Mesenchymal stem cell (in vitro differentiated cells and primary cell): ENCODE data around the gene BMAL1.

ENCODE experiments used
- DNase-seq: peaks from one replicate; pipeline ENCODE4 v3.0.0-alpha.2; 2013
- H2AFZ ChIP-seq: one replicate; pipeline ENCODE4 v1.6.1; 2013; ENCODE audit warnings: low read depth, mild to moderate bottlenecking, control low read depth, inconsistent platforms, low read length, moderate library complexity
- H2AK5ac ChIP-seq: 2 replicates; pipeline ENCODE4 v1.6.1; 2013; ENCODE audit warnings: low read length, moderate library complexity, mild to moderate bottlenecking, inconsistent platforms; ENCODE audit not compliant: severe bottlenecking
- H2BK120ac ChIP-seq: one replicate; pipeline ENCODE4 v1.6.1; 2013; ENCODE audit warnings: low read depth, mild to moderate bottlenecking, inconsistent platforms, low read length, moderate library complexity
- H2BK12ac ChIP-seq, 2 experiments: one replicate each; pipeline ENCODE4 v1.6.1; 2013; ENCODE audit warnings: inconsistent platforms in 2 of 2, low read length in 2 of 2, mild to moderate bottlenecking in 2 of 2, moderate library complexity in 2 of 2, control low read depth in 1 of 2
- H2BK15ac ChIP-seq: one replicate; pipeline ENCODE4 v1.6.1; 2013; ENCODE audit warnings: mild to moderate bottlenecking, low read depth, inconsistent platforms; ENCODE audit not compliant: poor library complexity, severe bottlenecking
- H2BK5ac ChIP-seq: 2 replicates; pipeline ENCODE4 v1.6.1; 2013; ENCODE audit warnings: low read depth, mild to moderate bottlenecking, low read length, control low read depth, inconsistent platforms; ENCODE audit not compliant: poor library complexity, severe bottlenecking
- H3K14ac ChIP-seq, 2 experiments: one replicate each; pipeline ENCODE4 v1.6.1; 2013; ENCODE audit warnings: inconsistent platforms in 2 of 2, low read length in 2 of 2, control low read depth in 1 of 2, mild to moderate bottlenecking in 1 of 2, moderate library complexity in 1 of 2
- H3K18ac ChIP-seq, 2 experiments: one replicate each; pipeline ENCODE4 v1.6.1; 2013; ENCODE audit warnings: inconsistent platforms in 2 of 2, low read length in 2 of 2, control low read depth in 1 of 2, low read depth in 1 of 2, mild to moderate bottlenecking in 1 of 2
- H3K23ac ChIP-seq, 2 experiments: one replicate each; pipeline ENCODE4 v1.6.1; 2013; ENCODE audit warnings: inconsistent platforms in 2 of 2, low read length in 2 of 2, mild to moderate bottlenecking in 2 of 2, moderate library complexity in 2 of 2, control low read depth in 1 of 2
- H3K27ac ChIP-seq: 2 replicates; pipeline ENCODE4 v1.5.1; 2013; ENCODE audit warnings: mild to moderate bottlenecking, moderate library complexity, low read length, control low read depth, inconsistent platforms; ENCODE audit not compliant: poor library complexity, severe bottlenecking
- H3K27me3 ChIP-seq, 2 experiments: 2 replicates each; pipeline versions ENCODE4 v1.6.1 to v1.7.0; 2013; ENCODE audit warnings: low read length in 2 of 2, mild to moderate bottlenecking in 2 of 2, moderate library complexity in 2 of 2, control low read depth in 1 of 2, inconsistent platforms in 1 of 2; ENCODE audit not compliant: control insufficient read depth in 1 of 2, insufficient read depth in 1 of 2
- H3K36me3 ChIP-seq, 2 experiments: 2 replicates each; pipeline versions ENCODE4 v1.6.1 to v1.7.0; 2013; ENCODE audit warnings: low read length in 2 of 2, control low read depth in 1 of 2, inconsistent platforms in 1 of 2, low read depth in 1 of 2, mild to moderate bottlenecking in 1 of 2; ENCODE audit not compliant: insufficient read depth in 2 of 2, control insufficient read depth in 1 of 2
- H3K4ac ChIP-seq, 2 experiments: one replicate each; pipeline ENCODE4 v1.6.1; 2013; ENCODE audit warnings: inconsistent platforms in 2 of 2, low read length in 2 of 2, mild to moderate bottlenecking in 2 of 2, moderate library complexity in 2 of 2, control low read depth in 1 of 2, low read depth in 1 of 2
- H3K4me1 ChIP-seq: 2 replicates; pipeline ENCODE4 v1.6.1; 2013; ENCODE audit warnings: low read depth, low read length, control low read depth; ENCODE audit not compliant: control insufficient read depth, insufficient read depth
- H3K4me2 ChIP-seq: 2 replicates; pipeline ENCODE4 v1.6.1; 2013; ENCODE audit warnings: low read length, mild to moderate bottlenecking, inconsistent platforms; ENCODE audit not compliant: poor library complexity, severe bottlenecking
- H3K4me3 ChIP-seq, 2 experiments: 2 replicates each; pipeline versions ENCODE4 v1.5.1 to v1.7.0; 2013; ENCODE audit warnings: low read length in 2 of 2, mild to moderate bottlenecking in 2 of 2, control low read depth in 1 of 2, low read depth in 1 of 2; ENCODE audit not compliant: insufficient read depth in 1 of 2
- H3K79me1 ChIP-seq: replicated peaks from 2 replicates; pipeline ENCODE4 v1.6.1; 2013; ENCODE audit warnings: mild to moderate bottlenecking, control low read depth, low read length, inconsistent platforms; ENCODE audit not compliant: poor library complexity, severe bottlenecking
- H3K9ac ChIP-seq: 2 replicates; pipeline ENCODE4 v1.7.0; 2013; ENCODE audit warnings: mild to moderate bottlenecking, low read length, moderate library complexity
- H3K9me3 ChIP-seq: 2 replicates; pipeline ENCODE4 v1.7.0; 2013; ENCODE audit warnings: mild to moderate bottlenecking, low read length; ENCODE audit not compliant: control insufficient read depth
- H4K8ac ChIP-seq: one replicate; pipeline ENCODE4 v1.6.1; 2013; ENCODE audit warnings: inconsistent platforms, mild to moderate bottlenecking, low read length, moderate library complexity
- H4K91ac ChIP-seq: one replicate; pipeline ENCODE4 v1.6.1; 2013; ENCODE audit warnings: mild to moderate bottlenecking, low read length, inconsistent platforms
- WGBS: methylation state at CpG from one replicate; pipeline ENCODE4 v1.1.7; 2013; ENCODE audit warnings: mixed read lengths; 5-methylcytosine and 5-hydroxymethylcytosine counted together

BMAL1 gene

DNA sequence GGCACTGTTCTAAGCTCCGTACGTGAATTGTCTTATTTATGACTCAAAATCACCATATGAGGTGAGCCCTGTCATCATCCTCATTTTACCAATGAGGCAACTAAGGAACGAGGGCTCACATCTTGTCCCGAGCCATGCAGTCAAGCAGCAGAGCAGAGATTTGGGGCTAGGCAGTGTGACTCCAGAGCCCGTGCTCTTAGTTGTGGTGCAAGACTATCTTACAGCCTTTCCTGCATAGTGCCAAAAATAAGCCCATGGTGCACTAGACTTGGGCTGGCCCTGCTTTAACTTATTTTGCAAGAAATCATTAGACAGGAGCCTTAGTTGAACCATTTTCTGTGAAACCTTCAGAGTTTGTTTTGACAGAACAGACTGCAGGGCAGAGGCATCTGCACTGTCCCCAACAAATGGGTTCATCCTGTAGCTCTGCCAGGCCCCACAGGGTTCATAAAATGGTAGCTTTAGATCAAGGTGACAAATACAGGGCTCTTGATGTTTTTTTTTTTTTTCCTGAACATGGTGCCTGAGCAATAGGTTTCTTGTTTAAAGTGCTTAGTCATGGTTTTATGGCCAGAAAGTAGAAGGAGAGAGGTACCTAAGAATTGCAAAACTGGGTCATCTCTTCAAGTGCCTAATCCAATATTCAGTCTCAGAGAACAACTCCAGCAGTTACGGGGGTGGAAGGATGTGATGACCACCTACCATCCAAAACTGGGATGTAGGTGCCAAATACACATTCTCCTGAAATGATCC is 56.6 kb downstream of the BMAL1 start:
- no peak overlapping the region for H3K4me2 ChIP-seq
- DNase-seq = no peak

DNA sequence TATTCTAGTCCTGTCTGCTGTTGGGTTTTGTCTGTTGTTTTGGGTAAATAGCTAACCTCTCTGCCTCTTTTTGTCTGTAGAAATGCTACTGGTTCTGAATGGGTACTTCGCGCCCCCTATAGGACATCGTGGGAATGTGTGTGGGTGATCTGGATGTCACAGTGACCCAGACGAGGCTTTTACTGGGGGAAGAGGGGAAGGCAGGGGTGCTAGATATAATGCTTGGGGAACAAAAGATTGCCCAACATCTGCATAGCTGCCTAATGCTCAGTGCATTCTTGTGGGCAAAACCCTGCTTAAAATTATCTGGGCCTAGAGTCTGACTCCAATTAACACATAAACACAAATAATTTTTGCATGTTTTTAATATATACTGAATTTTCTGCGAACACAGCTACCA is 57.7 kb downstream of the BMAL1 start:
- WGBS = 2% methylated on average over 4 of the region's 5 CpGs
- Histone ChIP-seq H2BK5ac (no peak overlapping the region), H3K9me3 (no peaks in the 10 kb centered on the region), H3K4me3 (no peak overlapping the region), H2AK5ac (no peak overlapping the region), H3K27ac (no peak overlapping the region), H3K14ac (no peak overlapping the region), H3K9ac (peak overlapping the region; percentile 10), H3K23ac (no peak overlapping the region), H2BK15ac (no peak overlapping the region), H3K36me3 (no peaks in the 10 kb centered on the region), H4K8ac (no peak overlapping the region), H4K91ac (no peak overlapping the region), H3K4me2 (no peak overlapping the region), H3K79me1 (peaks cover 22% of the 10 kb centered on the region), H3K27me3 (no peaks in the 10 kb centered on the region), H2AFZ (no peak overlapping the region), H3K18ac (no peak overlapping the region), H2BK12ac (no peak overlapping the region), H3K4me1 (peaks cover 27% of the 10 kb centered on the region), H2BK120ac (no peak overlapping the region), H3K4ac (no peak overlapping the region)
- peak; percentile 72 for DNase-seq

More for the DNA sequence above, 56.6 kb downstream of the BMAL1 start:
- no peak overlapping the region for H3K4me3 ChIP-seq
- no peak overlapping the region for H2BK120ac ChIP-seq
- H3K4ac ChIP-seq = no peak overlapping the region
- H2BK15ac ChIP-seq = no peak overlapping the region
- H3K27ac ChIP-seq = no peak overlapping the region
- H3K23ac ChIP-seq = no peak overlapping the region
- peak overlapping the region in 1 of 2 experiments; percentile 79 for H2BK12ac ChIP-seq
- WGBS = 80% methylated on average over 6 of the region's 6 CpGs
- no peak overlapping the region for H2BK5ac ChIP-seq
- H3K9me3 ChIP-seq = no peaks in the 10 kb centered on the region
- no peak overlapping the region for H3K9ac ChIP-seq
- H3K36me3 ChIP-seq = no peaks in the 10 kb centered on the region
- H2AFZ ChIP-seq = no peak overlapping the region
- no peak overlapping the region for H4K91ac ChIP-seq
- H2AK5ac ChIP-seq = no peak overlapping the region
- H3K27me3 ChIP-seq = no peaks in the 10 kb centered on the region
- no peak overlapping the region for H3K14ac ChIP-seq
- H3K18ac ChIP-seq = no peak overlapping the region
- H3K4me1 ChIP-seq = peaks cover 22% of the 10 kb centered on the region
- peaks cover 24% of the 10 kb centered on the region for H3K79me1 ChIP-seq
- H4K8ac ChIP-seq = no peak overlapping the region

DNA sequence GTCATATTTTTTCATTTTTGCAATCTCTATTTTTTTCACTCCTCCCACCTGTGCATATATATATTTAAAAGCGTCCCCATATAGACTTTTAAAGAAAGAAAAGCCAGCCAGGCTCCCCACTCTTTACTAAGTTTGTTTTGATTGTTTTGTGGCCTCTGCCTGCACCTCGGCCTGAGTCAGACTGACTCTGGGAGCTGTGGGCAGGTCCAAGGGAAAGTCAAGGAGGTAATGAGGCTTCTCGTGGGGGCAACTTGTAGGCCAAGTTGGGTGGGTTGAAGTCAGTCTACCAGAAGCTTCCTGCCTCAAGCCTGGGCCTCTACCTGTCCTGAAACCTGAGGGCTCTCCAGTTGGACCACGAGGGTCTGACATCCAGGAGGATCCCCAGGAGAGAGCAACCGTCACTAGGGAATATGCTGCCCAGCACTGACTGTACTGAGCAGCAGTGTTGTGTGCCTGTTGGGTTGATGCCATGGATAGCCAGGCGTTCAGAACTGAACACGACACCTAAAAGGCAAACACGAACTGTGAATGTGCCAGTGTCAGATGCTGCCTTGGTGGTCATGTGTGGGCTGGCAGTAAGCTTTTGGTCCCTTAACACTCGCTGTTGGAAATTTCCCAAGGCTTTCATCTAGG is 58.8 kb downstream of the BMAL1 start:
- H3K9me3 ChIP-seq = no peaks in the 10 kb centered on the region
- no peak overlapping the region for H3K4ac ChIP-seq
- peaks cover 0 to 5% of the 10 kb centered on the region in 2 experiments for H3K36me3 ChIP-seq
- H2AFZ ChIP-seq = no peak overlapping the region
- peak overlapping the region; percentile 0 for H2AK5ac ChIP-seq
- DNase-seq = no peak
- H3K27ac ChIP-seq = no peak overlapping the region
- H3K14ac ChIP-seq = peak overlapping the region in 1 of 2 experiments; percentile 61
- 86% methylated on average over 9 of the region's 9 CpGs for WGBS
- no peak overlapping the region for H3K4me2 ChIP-seq
- H3K23ac ChIP-seq = no peak overlapping the region
- H2BK15ac ChIP-seq = no peak overlapping the region
- H2BK12ac ChIP-seq = peak overlapping the region; percentile 34 to 79
- H3K27me3 ChIP-seq = no peaks in the 10 kb centered on the region
- no peak overlapping the region for H2BK120ac ChIP-seq
- peaks cover 27% of the 10 kb centered on the region for H3K4me1 ChIP-seq
- no peak overlapping the region for H3K9ac ChIP-seq
- H3K18ac ChIP-seq = peak overlapping the region in 1 of 2 experiments; percentile 7
- peak overlapping the region; percentile 4 for H4K8ac ChIP-seq
- H3K79me1 ChIP-seq = peaks cover 24% of the 10 kb centered on the region
- no peak overlapping the region for H2BK5ac ChIP-seq
- peak overlapping the region; percentile 19 for H4K91ac ChIP-seq
- H3K4me3 ChIP-seq = no peak overlapping the region

DNA sequence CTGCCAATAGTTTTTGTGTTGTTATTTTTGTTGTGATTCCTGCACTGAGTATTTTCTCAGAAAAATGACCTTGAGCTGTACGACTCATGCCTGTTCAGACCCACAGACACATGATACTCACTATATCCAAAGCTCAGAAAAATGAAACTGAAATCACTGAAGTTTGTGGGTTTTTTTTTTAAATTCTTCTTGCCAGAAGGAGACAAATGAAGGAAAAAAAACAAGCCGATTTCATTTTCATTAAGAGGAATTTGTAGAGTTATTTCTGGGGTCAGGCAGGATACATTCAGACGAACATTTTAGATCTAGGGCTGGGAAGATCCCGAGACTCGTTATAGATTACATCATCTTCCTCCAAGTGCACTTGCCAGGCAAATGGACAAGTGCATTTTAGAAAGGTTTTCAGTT is 60.4 kb downstream of the BMAL1 start:
- DNase-seq = peak; percentile 79
- H2BK12ac ChIP-seq = no peak overlapping the region
- no peak overlapping the region for H3K4ac ChIP-seq
- H3K9me3 ChIP-seq = no peaks in the 10 kb centered on the region
- peak overlapping the region; percentile 36 for H3K4me2 ChIP-seq
- H3K23ac ChIP-seq = no peak overlapping the region
- peak overlapping the region; percentile 53 for H3K27ac ChIP-seq
- no peak overlapping the region for H3K14ac ChIP-seq
- no peaks in the 10 kb centered on the region for H3K27me3 ChIP-seq
- no peak overlapping the region for H3K18ac ChIP-seq
- no peak overlapping the region for H2AFZ ChIP-seq
- H3K79me1 ChIP-seq = peaks cover 22% of the 10 kb centered on the region
- H3K4me1 ChIP-seq = peaks cover 25% of the 10 kb centered on the region
- H3K9ac ChIP-seq = peak overlapping the region; percentile 85
- H3K36me3 ChIP-seq = peaks cover 0 to 5% of the 10 kb centered on the region in 2 experiments
- H4K91ac ChIP-seq = no peak overlapping the region
- H2BK15ac ChIP-seq = no peak overlapping the region
- 17% methylated on average over 4 of the region's 5 CpGs for WGBS
- no peak overlapping the region for H2BK120ac ChIP-seq
- no peak overlapping the region for H4K8ac ChIP-seq
- H2AK5ac ChIP-seq = no peak overlapping the region
- H2BK5ac ChIP-seq = no peak overlapping the region
- H3K4me3 ChIP-seq = peak overlapping the region in 1 of 2 experiments; percentile 68
